SK-N-SH (cell line): Measurements from ENCODE around the gene CLASP1.

Source experiments
- CTCF ChIP-seq: fragments of 200-600 bp; sonication (generic); IDR thresholded peaks from 2 replicates; pipeline ENCODE4 v1.6.1; 2017; ENCODE audit warnings: antibody characterized with exemption, mild to moderate bottlenecking, moderate library complexity
- ELF1 ChIP-seq: IDR thresholded peaks from 2 replicates; pipeline ENCODE4 v1.4.0; 2012
- EP300 ChIP-seq, 2 experiments: IDR thresholded peaks; 2 replicates each; pipeline versions ENCODE4 v1.4.0 to v1.6.1; 2012; ENCODE audit warnings: borderline replicate concordance in 1 of 2, low read depth in 1 of 2, low read length in 1 of 2
- FOXM1 ChIP-seq: IDR thresholded peaks from 2 replicates; pipeline ENCODE4 v1.4.0; 2012; ENCODE audit warnings: low read depth, mild to moderate bottlenecking
- MXI1 ChIP-seq: IDR thresholded peaks from 2 replicates; pipeline ENCODE4 v1.6.1; 2012; ENCODE audit warnings: mild to moderate bottlenecking, low read depth, low read length, improper control_type of control experiment
- NFIC ChIP-seq: IDR thresholded peaks from 2 replicates; pipeline ENCODE4 v1.4.0; 2012; ENCODE audit warnings: borderline replicate concordance
- REST ChIP-seq: IDR thresholded peaks from 2 replicates; pipeline ENCODE4 v1.6.1; 2012; ENCODE audit warnings: mild to moderate bottlenecking, low read depth, low read length, moderate library complexity
- TAF1 ChIP-seq: IDR thresholded peaks from 2 replicates; pipeline ENCODE4 v1.6.1; 2012; ENCODE audit warnings: low read depth, mild to moderate bottlenecking, low read length, moderate library complexity, borderline replicate concordance
- TF ChIP-seq, protein P1 (sequence below): fragments of 150-350 bp; IDR thresholded peaks from 2 replicates; pipeline ENCODE4 v1.6.1; 2016; ENCODE audit warnings: mild to moderate bottlenecking, low read depth, low read length

- TF ChIP-seq, protein P1, sequence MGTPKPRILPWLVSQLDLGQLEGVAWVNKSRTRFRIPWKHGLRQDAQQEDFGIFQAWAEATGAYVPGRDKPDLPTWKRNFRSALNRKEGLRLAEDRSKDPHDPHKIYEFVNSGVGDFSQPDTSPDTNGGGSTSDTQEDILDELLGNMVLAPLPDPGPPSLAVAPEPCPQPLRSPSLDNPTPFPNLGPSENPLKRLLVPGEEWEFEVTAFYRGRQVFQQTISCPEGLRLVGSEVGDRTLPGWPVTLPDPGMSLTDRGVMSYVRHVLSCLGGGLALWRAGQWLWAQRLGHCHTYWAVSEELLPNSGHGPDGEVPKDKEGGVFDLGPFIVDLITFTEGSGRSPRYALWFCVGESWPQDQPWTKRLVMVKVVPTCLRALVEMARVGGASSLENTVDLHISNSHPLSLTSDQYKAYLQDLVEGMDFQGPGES: no peak
- TF ChIP-seq REST: no peak
- TF ChIP-seq ELF1: no peak
- no peak for TF ChIP-seq CTCF
- TF ChIP-seq EP300 (IDR thresholded peaks at IDR 0.05; ENCODE audit: borderline replicate concordance in 1 of 2, low read depth in 1 of 2, low read length in 1 of 2): no peak
- no peak for TF ChIP-seq NFIC
- no peak for TF ChIP-seq MXI1
- TF ChIP-seq TAF1: no peak
- no peak for TF ChIP-seq FOXM1
Measured at GRCh38 chr2:121469356-121469755, 179.9 kb downstream of the CLASP1 start.
